KMS-11 (cell line): ENCODE measurements around the gene SC5D.

ENCODE experiments used
- H2AFZ ChIP-seq: fragments of 200-600 bp; sonication (generic); 2 replicates; pipeline ENCODE4 v1.6.1; 2016; ENCODE audit warnings: antibody characterized with exemption, mixed run types, low read depth
- H3K27ac ChIP-seq: fragments of 200-600 bp; sonication (generic); 2 replicates; pipeline ENCODE4 v1.6.1; 2016; ENCODE audit warnings: mild to moderate bottlenecking, mixed run types
- H3K27me3 ChIP-seq: fragments of 200-600 bp; sonication (generic); 2 replicates; pipeline ENCODE4 v1.6.1; 2017; ENCODE audit warnings: mild to moderate bottlenecking, low read depth, mixed run types, moderate library complexity; ENCODE audit not compliant: insufficient read depth
- H3K36me3 ChIP-seq: fragments of 200-600 bp; sonication (generic); 2 replicates; pipeline ENCODE4 v1.6.1; 2017; ENCODE audit warnings: mild to moderate bottlenecking, mixed run types; ENCODE audit not compliant: insufficient read depth
- H3K4me1 ChIP-seq: fragments of 200-600 bp; sonication (generic); 2 replicates; pipeline ENCODE4 v1.6.1; 2016; ENCODE audit warnings: mild to moderate bottlenecking, low read depth, mixed run types; ENCODE audit not compliant: poor library complexity, severe bottlenecking
- H3K4me2 ChIP-seq: fragments of 200-600 bp; sonication (generic); 2 replicates; pipeline ENCODE4 v1.7.0; 2016; ENCODE audit warnings: mild to moderate bottlenecking, mixed run types
- H3K4me3 ChIP-seq: fragments of 200-600 bp; sonication (generic); IDR thresholded peaks from 2 replicates; pipeline ENCODE4 v1.6.1; 2017; ENCODE audit warnings: low read depth, low read length, mixed read lengths; ENCODE audit not compliant: insufficient read depth
- H3K79me2 ChIP-seq: fragments of 200-600 bp; sonication (generic); 2 replicates; pipeline ENCODE4 v1.6.1; 2016; ENCODE audit warnings: low read depth, mixed run types; ENCODE audit not compliant: insufficient read depth
- H3K9ac ChIP-seq: fragments of 200-600 bp; sonication (generic); 2 replicates; pipeline ENCODE4 v1.6.1; 2016; ENCODE audit warnings: mild to moderate bottlenecking, mixed run types
- H4K20me1 ChIP-seq: fragments of 200-600 bp; sonication (generic); 2 replicates; pipeline ENCODE4 v1.6.1; 2016; ENCODE audit warnings: mild to moderate bottlenecking, mixed run types; ENCODE audit not compliant: insufficient read depth
- CTCF ChIP-seq: fragments of 200-600 bp; sonication (generic); conservative IDR thresholded peaks from 2 replicates; pipeline ENCODE4 v1.6.1; 2017; ENCODE audit warnings: low read depth, mild to moderate bottlenecking, antibody characterized with exemption, low read length, moderate library complexity, mixed read lengths

Gene SC5D

GRCh38 chr11:121281698-121282097 lies 10.9 kb upstream of the SC5D start:
- no peak for TF ChIP-seq CTCF
- H2AFZ ChIP-seq, result no peak overlapping the region
- H3K4me3 ChIP-seq, result no peak overlapping the region
- no peaks in the 10 kb centered on the region for H3K27me3 ChIP-seq
- no peaks in the 10 kb centered on the region for H3K4me1 ChIP-seq
- H3K79me2 ChIP-seq, result no peaks in the 10 kb centered on the region
- no peaks in the 10 kb centered on the region for H3K36me3 ChIP-seq
- no peak overlapping the region for H3K27ac ChIP-seq
- no peak overlapping the region for H3K9ac ChIP-seq
- H4K20me1 ChIP-seq, result no peaks in the 10 kb centered on the region
- no peak overlapping the region for H3K4me2 ChIP-seq

- H3K4me1 ChIP-seq, result no peaks in the 10 kb centered on the region
- H3K4me2 ChIP-seq, result no peak overlapping the region
- no peaks in the 10 kb centered on the region for H3K36me3 ChIP-seq
- H3K9ac ChIP-seq, result no peak overlapping the region
- H4K20me1 ChIP-seq, result no peaks in the 10 kb centered on the region
- H3K27me3 ChIP-seq, result no peaks in the 10 kb centered on the region
- no peak overlapping the region for H2AFZ ChIP-seq
- H3K79me2 ChIP-seq, result no peaks in the 10 kb centered on the region
- no peak overlapping the region for H3K4me3 ChIP-seq
- no peak for TF ChIP-seq CTCF
- no peak overlapping the region for H3K27ac ChIP-seq
Measured at GRCh38 chr11:121282386-121282785, 10.2 kb upstream of the SC5D start.

- no peak for TF ChIP-seq CTCF
- Histone ChIP-seq H3K4me1 (no peaks in the 10 kb centered on the region), H3K4me2 (no peak overlapping the region), H3K79me2 (no peaks in the 10 kb centered on the region), H3K27ac (no peak overlapping the region), H3K27me3 (no peaks in the 10 kb centered on the region), H3K9ac (no peak overlapping the region), H3K4me3 (no peak overlapping the region), H2AFZ (no peak overlapping the region), H4K20me1 (no peaks in the 10 kb centered on the region), H3K36me3 (no peaks in the 10 kb centered on the region)
Measured at GRCh38 chr11:121282886-121283502, 9.6 kb upstream of the SC5D start.

GRCh38 chr11:121291319-121291718 lies 1.3 kb upstream of the SC5D start:
- TF ChIP-seq CTCF, result no peak
- no peak overlapping the region for H3K4me3 ChIP-seq

More at GRCh38 chr11:121291319-121291718, 1.3 kb upstream of the SC5D start:
- no peak overlapping the region for H2AFZ ChIP-seq
- H3K27ac ChIP-seq, result no peak overlapping the region
- no peak overlapping the region for H3K9ac ChIP-seq
- H3K27me3 ChIP-seq, result no peaks in the 10 kb centered on the region
- H3K36me3 ChIP-seq, result no peaks in the 10 kb centered on the region
- H3K4me1 ChIP-seq, result peaks cover 9% of the 10 kb centered on the region
- H3K4me2 ChIP-seq, result no peak overlapping the region
- H4K20me1 ChIP-seq, result no peaks in the 10 kb centered on the region
- peaks cover 5% of the 10 kb centered on the region; the same call in 1 of the 2 replicates for H3K79me2 ChIP-seq
